Tibial nerve (tissue), 4 donors: Measurements from ENCODE around the gene NCOA7.

Source experiments
- CTCF ChIP-seq, 5 experiments: fragments of 200-600 bp in 3 of 5; fragments of 450-650 bp in 2 of 5; sonication (generic) in 3 of 5; IDR thresholded peaks; one replicate each; pipeline ENCODE4 v1.5.1; 2016 to 2019; ENCODE audit warnings: antibody characterized with exemption in 5 of 5, mild to moderate bottlenecking in 3 of 5, moderate library complexity in 2 of 5
- EP300 ChIP-seq, 2 donors: sonication (generic); formaldehyde crosslinking; IDR thresholded peaks; one replicate each; pipeline ENCODE4 v1.6.1; 2017; ENCODE audit warnings: antibody characterized with exemption in 2 of 2, mild to moderate bottlenecking in 1 of 2

- TF ChIP-seq CTCF (IDR thresholded peaks at IDR 0.05) = no peak
- no peak for TF ChIP-seq EP300 (IDR thresholded peaks at IDR 0.05)
Measured at GRCh38 chr6:125811259-125811658, 20.5 kb downstream of the NCOA7 start.
